ENCODE results near the gene ABI3BP.
A peak's percentile ranks its signal among the peaks of the same experiment; 100 is the strongest.

The ABI3BP gene

GRCh38 chr3:100936931-100937330, 56.3 kb downstream of the ABI3BP start:
- no peak overlapping the region for H3K4me3 ChIP-seq (ENCODE audit: control insufficient read depth, low read depth, low read length)
- peak; percentile 54 for DNase-seq (ENCODE audit: low read depth)
- TF ChIP-seq CTCF (conservative IDR thresholded peaks at IDR 0.05; ENCODE audit: control insufficient read depth, insufficient read depth, low read depth, low read length): no peak

GRCh38 chr3:100932491-100932890, 60.7 kb downstream of the ABI3BP start:
- TF ChIP-seq CTCF (conservative IDR thresholded peaks at IDR 0.05; ENCODE audit: control insufficient read depth, insufficient read depth, low read depth, low read length): no peak
- peak; percentile 47 for DNase-seq (ENCODE audit: low read depth)
- H3K4me3 ChIP-seq (ENCODE audit: control insufficient read depth, low read depth, low read length): no peak overlapping the region

GRCh38 chr3:100928638-100929428, 64.4 kb downstream of the ABI3BP start:
- DNase-seq (ENCODE audit: low read depth): peak; percentile 100
- TF ChIP-seq CTCF (conservative IDR thresholded peaks at IDR 0.05; ENCODE audit: control insufficient read depth, insufficient read depth, low read depth, low read length): no peak
- no peak overlapping the region for H3K4me3 ChIP-seq (ENCODE audit: control insufficient read depth, low read depth, low read length)

- no peak for TF ChIP-seq CTCF (conservative IDR thresholded peaks at IDR 0.05; ENCODE audit: control insufficient read depth, insufficient read depth, low read depth, low read length)
- DNase-seq (ENCODE audit: low read depth): peak; percentile 76
Observed at GRCh38 chr3:100927775-100928174, 65.4 kb downstream of the ABI3BP start.

GRCh38 chr3:100915706-100916495, 77.3 kb downstream of the ABI3BP start:
- DNase-seq (ENCODE audit: low read depth): peak; percentile 26
- no peak overlapping the region for H3K4me3 ChIP-seq (ENCODE audit: control insufficient read depth, low read depth, low read length)
- TF ChIP-seq CTCF (conservative IDR thresholded peaks at IDR 0.05; ENCODE audit: control insufficient read depth, insufficient read depth, low read depth, low read length): no peak

More at GRCh38 chr3:100927775-100928174, 65.4 kb downstream of the ABI3BP start:
- H3K4me3 ChIP-seq (ENCODE audit: control insufficient read depth, low read depth, low read length): no peak overlapping the region

- no peak for TF ChIP-seq CTCF (conservative IDR thresholded peaks at IDR 0.05; ENCODE audit: control insufficient read depth, insufficient read depth, low read depth, low read length)
- peak; percentile 80 for DNase-seq (ENCODE audit: low read depth)
- H3K4me3 ChIP-seq (ENCODE audit: control insufficient read depth, low read depth, low read length): no peak overlapping the region
Observed at GRCh38 chr3:100913870-100914648, 79.2 kb downstream of the ABI3BP start.
